ENCODE results near the gene FAM234A. TPM values are rescaled to one million over a fixed set of nuclear protein-coding genes. Genes with fewer than 3 reads are reported as not detected.

FAM234A gene
- total RNA-seq, 1 experiment from 2014 or later: 94.9 TPM

GRCh38 chr16:185213-185612, 49.4 kb upstream of the FAM234A start:
- no peak overlapping the region for H4K8ac ChIP-seq (replicated peaks; ENCODE audit: insufficient read length, low read depth, low read length)
- no peak overlapping the region for H2AFZ ChIP-seq (ENCODE audit: low read length)
- no peaks in the 10 kb centered on the region for H3K79me1 ChIP-seq (ENCODE audit: insufficient read depth, low read depth, low read length, poor library complexity, severe bottlenecking)
- H3K9me3 Mint-ChIP-seq: no peaks in the 10 kb centered on the region; a peak in 1 of 5 replicates
- H3T11ph ChIP-seq (ENCODE audit: low read length): no peak overlapping the region
- peaks cover 24 to 43% (median 37%) of the 10 kb centered on the region in 3 experiments for H3K36me3 Mint-ChIP-seq (ENCODE audit: insufficient read depth in 1 of 3, low read depth in 3 of 3)
- H3K4ac ChIP-seq (ENCODE audit: low read depth, low read length): no peak overlapping the region
- H3K4me3 Mint-ChIP-seq: peak overlapping the region in 1 of 2 experiments; percentile 24; a peak in 1 of 5 replicates
- H3K9me3 ChIP-seq (ENCODE audit: control insufficient read depth, low read depth, low read length): no peaks in the 10 kb centered on the region
- WGBS (ENCODE audit: extremely low coverage, insufficient read length, low lambda C conversion rate): no CpG with 5 or more reads among the region's 13 CpGs
- H3K14ac ChIP-seq (ENCODE audit: insufficient read depth, low read length): no peak overlapping the region
- H3K56ac ChIP-seq (ENCODE audit: insufficient read length, low read depth, low read length): no peak overlapping the region
- peaks cover 5% of the 10 kb centered on the region for H3K23me2 ChIP-seq (ENCODE audit: insufficient read length, low read depth, low read length, poor library complexity, severe bottlenecking)
- no peak overlapping the region for H3K9ac ChIP-seq (ENCODE audit: extremely low read depth, insufficient read length, low read length)
- no peak overlapping the region for H3K27ac ChIP-seq (ENCODE audit: insufficient read length, low read depth, low read length)
- H3K27me3 ChIP-seq (ENCODE audit: insufficient read depth, low read length): no peaks in the 10 kb centered on the region; the same call in 1 of the 2 replicates
- H3K4me2 ChIP-seq (ENCODE audit: insufficient read depth, insufficient read length, low read length): no peak overlapping the region
- no peaks in the 10 kb centered on the region for H3K4me1 ChIP-seq (ENCODE audit: insufficient read depth, low read length)
- DNase-seq: no peak
- H4K91ac ChIP-seq (ENCODE audit: insufficient read length, low read depth, low read length): no peak overlapping the region
- peaks cover 4% of the 10 kb centered on the region for H3K27me3 Mint-ChIP-seq (ENCODE audit: low read depth)
- no peak overlapping the region for H2BK12ac ChIP-seq (ENCODE audit: insufficient read length, low read depth, low read length)
- no peak for TF ChIP-seq CTCF (conservative IDR thresholded peaks at IDR 0.05)
- H3K79me2 ChIP-seq (ENCODE audit: insufficient read depth, low read length): no peaks in the 10 kb centered on the region
- H4K20me1 ChIP-seq (ENCODE audit: control insufficient read depth, insufficient read depth, insufficient read length): no peaks in the 10 kb centered on the region
- no peaks in the 10 kb centered on the region for H3K4me1 Mint-ChIP-seq
- no peak overlapping the region for H2BK15ac ChIP-seq (ENCODE audit: low read depth, low read length)
- H3K18ac ChIP-seq (ENCODE audit: insufficient read length, low read depth, low read length): no peak overlapping the region
- no peak overlapping the region for H2BK20ac ChIP-seq (ENCODE audit: low read depth, low read length, poor library complexity, severe bottlenecking)
- no peak overlapping the region for H2BK120ac ChIP-seq (ENCODE audit: low read depth, low read length, poor library complexity, severe bottlenecking)
- H3K27ac Mint-ChIP-seq: 0 out of 7 replicates have a peak overlapping the region, but pooled peaks of 1 of the 3 experiments have one; percentile 59
- H2AK5ac ChIP-seq (ENCODE audit: insufficient read length, low read length): no peak overlapping the region
- H3K23ac ChIP-seq (ENCODE audit: insufficient read length, low read depth, low read length): no peak overlapping the region
- no peak overlapping the region for H4K5ac ChIP-seq (ENCODE audit: insufficient read length, low read depth, low read length)
- no peak overlapping the region for H2BK5ac ChIP-seq (ENCODE audit: insufficient read length, low read length)

All from H9 (cell line).